GM12892 (cell line): Measurements from ENCODE around the gene INSR.

Source experiments
- POLR2A ChIP-seq: IDR thresholded peaks from 2 replicates; pipeline ENCODE4 v1.6.1; 2011; ENCODE audit warnings: low read depth, low read length, control low read depth
- POLR2AphosphoS5 ChIP-seq: IDR thresholded peaks from 2 replicates; pipeline ENCODE4 v1.6.1; 2011; ENCODE audit warnings: low read depth, low read length, control low read depth
- TAF1 ChIP-seq: IDR thresholded peaks from 2 replicates; pipeline ENCODE4 v1.6.1; 2011; ENCODE audit warnings: low read depth, mild to moderate bottlenecking, control low read depth, low read length, borderline replicate concordance

DNA sequence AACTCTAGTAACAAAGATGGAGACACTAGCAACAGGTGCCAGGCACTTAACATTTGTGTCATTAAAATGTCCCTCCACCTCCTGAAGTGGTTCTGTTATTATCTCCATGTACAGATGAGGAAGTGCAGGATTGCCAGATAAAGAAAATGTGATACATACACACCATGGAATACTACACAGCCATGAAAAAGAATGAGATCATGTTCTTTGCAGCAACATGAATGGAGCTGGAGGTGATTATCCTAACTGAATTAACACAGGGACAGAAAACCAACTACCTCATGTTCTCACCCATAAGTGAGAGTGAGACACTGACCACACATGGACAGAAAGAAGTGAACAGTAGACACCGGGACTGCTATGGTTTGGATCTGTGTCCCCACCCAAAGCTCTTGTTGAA is 164.2 kb downstream of the INSR start:
- TF ChIP-seq POLR2A (no peak), TAF1 (no peak), POLR2AphosphoS5 (no peak)
